ENCODE measurements around the gene SLC12A7. TPM values are rescaled to one million over a fixed set of nuclear protein-coding genes. Genes with fewer than 3 reads are reported as not detected.

The SLC12A7 gene
- total RNA-seq, 1 donor from 2014 or later, result 49.5 TPM

- Histone ChIP-seq H3K4me1 (peaks cover 6% of the 10 kb centered on the region), H3K27me3 (ENCODE audit: low read depth) (peaks cover 4% of the 10 kb centered on the region), H3K27ac (no peak overlapping the region), H3K4me3 (no peak overlapping the region), H3K36me3 (no peaks in the 10 kb centered on the region), H3K9me3 (no peaks in the 10 kb centered on the region)
- intact Hi-C loops (cut with DNase I), result no loop called here
- no peak for DNase-seq
- no peak for TF ChIP-seq CTCF (IDR thresholded peaks at IDR 0.05)
- no peak for ATAC-seq
Observed at GRCh38 chr5:1139331-1140170, 27.7 kb upstream of the SLC12A7 start.

GRCh38 chr5:1138445-1139245 lies 26.8 kb upstream of the SLC12A7 start:
- no peaks in the 10 kb centered on the region for H3K9me3 ChIP-seq
- intact Hi-C loops (cut with DNase I), result no loop called here
- peaks cover 6% of the 10 kb centered on the region for H3K4me1 ChIP-seq
- no peaks in the 10 kb centered on the region for H3K36me3 ChIP-seq
- DNase-seq (no peak), ATAC-seq (no peak)
- no peak overlapping the region for H3K4me3 ChIP-seq
- TF ChIP-seq CTCF (IDR thresholded peaks at IDR 0.05), result no peak
- H3K27ac ChIP-seq, result no peak overlapping the region
- H3K27me3 ChIP-seq (ENCODE audit: low read depth), result peaks cover 4% of the 10 kb centered on the region

GRCh38 chr5:1137567-1138444 lies 25.9 kb upstream of the SLC12A7 start:
- Histone ChIP-seq H3K27me3 (ENCODE audit: low read depth) (peaks cover 4% of the 10 kb centered on the region), H3K27ac (no peak overlapping the region), H3K36me3 (no peaks in the 10 kb centered on the region), H3K9me3 (no peaks in the 10 kb centered on the region), H3K4me1 (peaks cover 6% of the 10 kb centered on the region), H3K4me3 (no peak overlapping the region)
- no peak for TF ChIP-seq CTCF (IDR thresholded peaks at IDR 0.05)
- intact Hi-C loops (cut with DNase I), result no loop called here
- no peak for ATAC-seq
- no peak for DNase-seq

GRCh38 chr5:1136814-1137213 lies 25.0 kb upstream of the SLC12A7 start:
- no peak overlapping the region for H3K27ac ChIP-seq
- H3K9me3 ChIP-seq, result no peaks in the 10 kb centered on the region
- H3K27me3 ChIP-seq (ENCODE audit: low read depth), result peaks cover 4% of the 10 kb centered on the region
- DNase-seq (no peak), ATAC-seq (no peak)
- H3K4me3 ChIP-seq, result no peak overlapping the region
- peaks cover 6% of the 10 kb centered on the region for H3K4me1 ChIP-seq
- TF ChIP-seq CTCF (IDR thresholded peaks at IDR 0.05), result no peak
- no peaks in the 10 kb centered on the region for H3K36me3 ChIP-seq
- intact Hi-C loops (cut with DNase I), result no loop called here
